Measurements from ENCODE around the gene IGFBP7. TPM values are rescaled to one million over a fixed set of nuclear protein-coding genes. Genes with fewer than 3 reads are reported as not detected.

The IGFBP7 gene
- total and polyA plus RNA-seq, 2 of the 8 experiments (the other 6 are each of a cell fraction or from before 2014, with no cell fraction given) = 0.17 to 0.48 TPM

DNA sequence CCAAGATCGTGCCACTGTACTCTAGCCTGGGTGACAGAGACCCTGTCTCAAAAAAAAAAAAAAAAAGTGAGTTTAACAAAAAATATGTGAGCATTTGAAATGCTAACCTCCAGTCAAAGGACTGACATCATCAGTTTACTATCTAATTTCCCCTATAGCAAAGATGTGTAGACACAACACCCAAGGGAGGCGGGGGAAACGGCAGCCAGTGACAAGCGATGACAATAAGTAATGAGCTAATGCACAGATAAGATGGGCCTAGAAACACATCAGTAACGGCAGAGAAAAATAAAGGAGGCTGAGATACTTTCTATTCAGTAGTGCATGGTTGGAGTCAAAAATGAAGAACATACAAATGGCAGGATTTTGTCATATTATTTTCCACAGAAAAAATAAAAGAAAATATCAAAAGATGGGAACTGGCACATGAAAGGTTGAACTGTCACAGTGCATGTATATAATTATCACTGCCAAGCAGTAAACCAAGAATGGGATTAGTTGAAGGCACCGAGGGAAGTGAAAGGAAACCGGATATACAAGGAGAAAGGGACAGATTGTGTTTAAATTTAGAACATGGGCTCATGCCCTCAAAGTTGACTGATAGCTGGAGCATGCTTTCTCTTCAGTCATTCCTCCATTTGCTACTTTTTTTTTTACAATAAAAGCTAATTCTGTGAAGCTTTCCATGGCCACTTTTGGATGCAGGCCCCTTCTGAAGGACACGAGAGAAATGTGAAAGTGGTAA, 41.8 kb downstream of the IGFBP7 start:
- H4K20me1 ChIP-seq (replicated peaks in 1 of 2; ENCODE audit: control insufficient read depth in 1 of 2, insufficient read depth in 2 of 2, low read length in 2 of 2) = no peaks in the 10 kb centered on the region
- no peak overlapping the region for H4K5ac ChIP-seq (ENCODE audit: insufficient read length, low read depth, low read length)
- H3K4ac ChIP-seq (replicated peaks; ENCODE audit: insufficient read length, low read depth, low read length) = no peak overlapping the region
- FAIRE-seq = no peak
- H3K4me3 ChIP-seq (ENCODE audit: extremely low read depth in 1 of 4, insufficient read depth in 2 of 4, low read depth in 3 of 4, low read length in 4 of 4) = no peak overlapping the region
- H2BK15ac ChIP-seq (ENCODE audit: low read length) = no peak overlapping the region
- no peak overlapping the region for H2AFZ ChIP-seq (ENCODE audit: low read length)
- DNase-seq (ENCODE audit: low read depth in 1 of 2, low spot score in 2 of 2) = no peak
- H2BK120ac ChIP-seq (replicated peaks; ENCODE audit: low read depth, low read length) = no peak overlapping the region
- no peak overlapping the region for H2BK5ac ChIP-seq (ENCODE audit: low read depth, low read length)
- no peak overlapping the region for H3K14ac ChIP-seq (ENCODE audit: insufficient read length)
- H3K27me3 ChIP-seq (replicated peaks in 1 of 4; ENCODE audit: control insufficient read depth in 3 of 4, extremely low read depth in 1 of 4, insufficient read depth in 3 of 4, low read length in 3 of 4) = no peaks in the 10 kb centered on the region
- H3K56ac ChIP-seq (replicated peaks; ENCODE audit: insufficient read length, low read depth, low read length) = no peak overlapping the region
- no peak overlapping the region for H2BK12ac ChIP-seq (ENCODE audit: low read depth, low read length)
- no peak overlapping the region for H3K18ac ChIP-seq (ENCODE audit: extremely low read depth, low read length)
- no peaks in the 10 kb centered on the region for H3K9me3 ChIP-seq (ENCODE audit: insufficient read depth in 2 of 2, low read depth in 1 of 2, low read length in 1 of 2)
- no peaks in the 10 kb centered on the region for H3K4me1 ChIP-seq (replicated peaks in 1 of 4; ENCODE audit: control insufficient read depth in 3 of 4, insufficient read depth in 4 of 4, low read length in 3 of 4)
- no peak overlapping the region for H4K91ac ChIP-seq (replicated peaks; ENCODE audit: insufficient read length, low read length)
- no peak overlapping the region for H3K9ac ChIP-seq (replicated peaks in 1 of 4; ENCODE audit: extremely low read depth in 1 of 4, low read depth in 3 of 4, low read length in 3 of 4)
- H4K8ac ChIP-seq (ENCODE audit: extremely low read depth, insufficient read depth, low read length) = no peak overlapping the region
- H3K23ac ChIP-seq (ENCODE audit: insufficient read length) = no peak overlapping the region
- no peak overlapping the region for H3K4me2 ChIP-seq (ENCODE audit: insufficient read depth in 1 of 2, low read depth in 2 of 2, low read length in 2 of 2)
- H3K23me2 ChIP-seq (ENCODE audit: low read depth, low read length) = no peaks in the 10 kb centered on the region
- 80% methylated on average over 7 of the region's 8 CpGs; no CpG with 5 or more reads in 1 of the 2 experiments for WGBS, 2 experiments (ENCODE audit: extremely low coverage in 1 of 2, insufficient coverage in 1 of 2, insufficient read length in 1 of 2, insufficient replicate concordance in 2 of 2, low coverage in 1 of 2, low lambda C conversion rate in 2 of 2, missing lambda C conversion rate in 1 of 2)
- no peak overlapping the region for H2AK5ac ChIP-seq (ENCODE audit: low read depth, low read length)
- CTCF ChIA-PET (ENCODE audit: partially characterized antibody) = no interaction called here
- no peak overlapping the region for H2BK20ac ChIP-seq (ENCODE audit: low read length)
- H3K27ac ChIP-seq (ENCODE audit: low read depth, low read length) = no peak overlapping the region
- POLR2A ChIA-PET (ENCODE audit: partially characterized antibody) = no interaction called here
- H3K36me3 ChIP-seq (ENCODE audit: control insufficient read depth in 2 of 4, insufficient read depth in 4 of 4, low read length in 3 of 4) = no peaks in the 10 kb centered on the region
- H3K79me1 ChIP-seq (ENCODE audit: low read depth, low read length) = no peaks in the 10 kb centered on the region
- no peaks in the 10 kb centered on the region for H3K79me2 ChIP-seq (ENCODE audit: control insufficient read depth in 1 of 2, insufficient read depth in 2 of 2, low read length in 2 of 2)
- no peak for TF ChIP-seq CHD2 (IDR thresholded peaks at IDR 0.05; ENCODE audit: low read length)
- TF ChIP-seq SUZ12 (IDR thresholded peaks at IDR 0.05; ENCODE audit: low read length) = no peak
- no peak for TF ChIP-seq SRF (IDR thresholded peaks at IDR 0.05; ENCODE audit: low read depth, low read length)
- TF ChIP-seq MAFK (IDR thresholded peaks at IDR 0.05; ENCODE audit: low read depth, low read length) = no peak
- no peak for TF ChIP-seq POU5F1 (IDR thresholded peaks at IDR 0.05; ENCODE audit: low read depth, low read length)
- TF ChIP-seq RAD21 (IDR thresholded peaks at IDR 0.05 in 1 of 2, conservative IDR thresholded peaks at IDR 0.05 in 1 of 2; ENCODE audit: low read depth in 2 of 2, low read length in 2 of 2) = no peak
- TF ChIP-seq YY1 (IDR thresholded peaks at IDR 0.05; ENCODE audit: low read depth, low read length) = no peak
- no peak for TF ChIP-seq TCF12 (IDR thresholded peaks at IDR 0.05; ENCODE audit: low read depth, low read length)
- TF ChIP-seq RBBP5 (IDR thresholded peaks at IDR 0.05; ENCODE audit: borderline replicate concordance, low read depth, low read length) = no peak
- TF ChIP-seq SIX5 (IDR thresholded peaks at IDR 0.05; ENCODE audit: low read depth, low read length) = no peak
- TF ChIP-seq BRCA1 (IDR thresholded peaks at IDR 0.05; ENCODE audit: low read depth, low read length) = no peak
- no peak for TF ChIP-seq GABPA (IDR thresholded peaks at IDR 0.05; ENCODE audit: borderline replicate concordance, insufficient read depth, low read length)
- no peak for TF ChIP-seq BACH1 (IDR thresholded peaks at IDR 0.05; ENCODE audit: low read length)
- no peak for TF ChIP-seq FOSL1 (IDR thresholded peaks at IDR 0.05; ENCODE audit: insufficient read depth, low read depth, low read length)
- no peak for TF ChIP-seq NRF1 (IDR thresholded peaks at IDR 0.05; ENCODE audit: low read depth, low read length)
